OCI-LY7 (cell line): ENCODE results near the gene INSRR. TPM values are rescaled to one million over a fixed set of nuclear protein-coding genes. Genes with fewer than 3 reads are reported as not detected.

Source experiments
- BruUV-seq: library from RNA; stranded (reverse); fragments of 400-500 nt; replicated peaks from 2 replicates; lab custom pipeline; 2021; lab: Mats Ljungman, UMichigan
- CTCF ChIA-PET: fragments of 300-600 bp; sonication (Branson Sonifier 250); formaldehyde crosslinking; loops from one replicate; lab custom pipeline; 2022; ENCODE audit warnings: antibody characterized with exemption; ENCODE audit not compliant: unreplicated experiment; lab: Charles Lee
- POLR2A ChIA-PET: fragments of 300-600 bp; sonication (Branson Sonifier 250); formaldehyde crosslinking; loops from one replicate; lab custom pipeline; 2022; ENCODE audit warnings: antibody characterized with exemption; lab: Charles Lee
- DNase-seq: peaks from one replicate; pipeline ENCODE4 v3.0.0-alpha.2; 2015; ENCODE audit warnings: low spot score
- H2AFZ ChIP-seq: fragments of 200-600 bp; sonication (generic), shearing (Covaris generic); 2 replicates; pipeline ENCODE4 v1.6.1; 2014; ENCODE audit warnings: mild to moderate bottlenecking, antibody characterized with exemption, low read length, moderate library complexity
- H3K27ac ChIP-seq: fragments of 200-600 bp; sonication (generic); 2 replicates; pipeline ENCODE4 v1.5.1; 2014; ENCODE audit warnings: mixed run types, low read depth, mild to moderate bottlenecking, moderate library complexity, low read length, inconsistent platforms; ENCODE audit not compliant: poor library complexity, severe bottlenecking
- H3K36me3 ChIP-seq: fragments of 200-600 bp; sonication (generic); 2 replicates; pipeline ENCODE4 v1.6.1; 2014; ENCODE audit warnings: mild to moderate bottlenecking, antibody characterized with exemption, low read length, moderate library complexity, mixed read lengths; ENCODE audit not compliant: insufficient read depth
- H3K4me1 ChIP-seq: fragments of 200-600 bp; sonication (generic); 2 replicates; pipeline ENCODE4 v1.5.1; 2014; ENCODE audit warnings: mild to moderate bottlenecking, low read length; ENCODE audit not compliant: insufficient read depth, poor library complexity, severe bottlenecking
- H3K4me2 ChIP-seq: fragments of 200-600 bp; sonication (generic); 2 replicates; pipeline ENCODE4 v1.6.1; 2014; ENCODE audit warnings: mild to moderate bottlenecking, low read length
- H3K4me3 ChIP-seq: fragments of 200-600 bp; sonication (generic); 2 replicates; pipeline ENCODE4 v1.5.1; 2014; ENCODE audit warnings: mild to moderate bottlenecking, low read depth, low read length; ENCODE audit not compliant: poor library complexity, severe bottlenecking
- H3K79me2 ChIP-seq: fragments of 200-600 bp; sonication (generic); 2 replicates; pipeline ENCODE4 v1.6.1; 2016; ENCODE audit warnings: low read depth, mild to moderate bottlenecking, low read length, moderate library complexity, mixed read lengths; ENCODE audit not compliant: insufficient read depth
- H3K9me2 ChIP-seq: fragments of 200-600 bp; sonication (generic); 2 replicates; pipeline ENCODE4 v1.6.1; 2016; ENCODE audit warnings: mild to moderate bottlenecking, low read length, mixed read lengths; ENCODE audit not compliant: insufficient read depth
- H3K9me3 ChIP-seq: fragments of 200-600 bp; sonication (generic); 2 replicates; pipeline ENCODE4 v1.6.1; 2014; ENCODE audit warnings: mild to moderate bottlenecking, mixed run types, low read length, mixed read lengths
- H4K20me1 ChIP-seq: fragments of 200-600 bp; sonication (generic); 2 replicates; pipeline ENCODE4 v1.6.1; 2014; ENCODE audit warnings: mild to moderate bottlenecking, antibody characterized with exemption, low read length, moderate library complexity, mixed read lengths; ENCODE audit not compliant: insufficient read depth
- CTCF ChIP-seq: fragments of 200-600 bp; sonication (generic); conservative IDR thresholded peaks from 2 replicates; pipeline ENCODE4 v1.5.1; 2014; ENCODE audit warnings: mild to moderate bottlenecking, antibody characterized with exemption, low read length, moderate library complexity, mixed read lengths
- EZH2phosphoT487 ChIP-seq: fragments of 200-600 bp; sonication (generic); IDR thresholded peaks from 2 replicates; pipeline ENCODE4 v1.6.1; 2018; ENCODE audit warnings: low read depth, borderline replicate concordance, mild to moderate bottlenecking, mixed run types, antibody characterized with exemption, low read length, moderate library complexity, mixed read lengths
- intact Hi-C: fragments of 100-400 bp; cut with micrococcal nuclease; formaldehyde crosslinking; loops from one replicate; pipeline ENCODE4 v1.10.0; 2022; ENCODE audit not compliant: unreplicated experiment
- total RNA-seq, 2 experiments: library from RNA; depleted of rRNA in 1 of 2; stranded (reverse); fragments of >200 nt in 1 of 2; shearing (Covaris generic) in 1 of 2; gene quantifications; 2 replicates each; pipeline ENCODE4 v1.2.3, GENCODE V29; 2014 to 2022

Gene INSRR
- total RNA-seq, 2 experiments from 2014 or later: not detected

- Histone ChIP-seq H4K20me1 (no peaks in the 10 kb centered on the region), H3K36me3 (no peaks in the 10 kb centered on the region), H3K9me3 (no peaks in the 10 kb centered on the region), H2AFZ (no peak overlapping the region), H3K79me2 (no peaks in the 10 kb centered on the region), H3K9me2 (no peaks in the 10 kb centered on the region), H3K4me2 (no peak overlapping the region), H3K4me1 (peaks cover 31% of the 10 kb centered on the region), H3K27ac (no peak overlapping the region), H3K4me3 (no peak overlapping the region)
- ChIA-PET POLR2A (no interaction called here), CTCF (interaction anchor here (1.1 kb wide), 1 partner anchor 15 kb away, joined by 3 read pairs; no protein-coding TSS in a partner anchor)
- no TSS peak for BruUV-seq
- intact Hi-C loops: no loop called here
- TF ChIP-seq EZH2phosphoT487 (no peak), CTCF (no peak)
- DNase-seq: no peak
These were observed 46.5 kb downstream of the INSRR start for GRCh38 chr1:156812293-156812990.

GRCh38 chr1:156811168-156811567 lies 47.7 kb downstream of the INSRR start:
- H3K9me2 ChIP-seq: no peaks in the 10 kb centered on the region
- no TSS peak for BruUV-seq
- H3K36me3 ChIP-seq: no peaks in the 10 kb centered on the region; the same call in 1 of the 2 replicates
- POLR2A ChIA-PET: no interaction called here
- CTCF ChIA-PET: no interaction called here
- peaks cover 22% of the 10 kb centered on the region for H3K4me1 ChIP-seq
- H3K79me2 ChIP-seq: no peaks in the 10 kb centered on the region
- H2AFZ ChIP-seq: no peak overlapping the region
- no peak overlapping the region for H3K4me2 ChIP-seq
- intact Hi-C loops: no loop called here
- no peak overlapping the region for H3K4me3 ChIP-seq
- H3K27ac ChIP-seq: no peak overlapping the region
- DNase-seq: no peak
- TF ChIP-seq CTCF (no peak), EZH2phosphoT487 (no peak)
- no peaks in the 10 kb centered on the region for H4K20me1 ChIP-seq
- H3K9me3 ChIP-seq: no peaks in the 10 kb centered on the region

- no peaks in the 10 kb centered on the region for H3K9me2 ChIP-seq
- peaks cover 18% of the 10 kb centered on the region for H3K4me1 ChIP-seq
- no peaks in the 10 kb centered on the region for H3K79me2 ChIP-seq
- H4K20me1 ChIP-seq: no peaks in the 10 kb centered on the region
- no peaks in the 10 kb centered on the region; the same call in 1 of the 2 replicates for H3K36me3 ChIP-seq
- DNase-seq: no peak
- CTCF ChIA-PET: interaction anchor here (1.0 kb wide), 2 partner anchors 9 to 120 kb away, joined by 3 read pairs; no protein-coding TSS in a partner anchor
- H3K4me2 ChIP-seq: no peak overlapping the region
- TF ChIP-seq CTCF: no peak
- no peak for TF ChIP-seq EZH2phosphoT487
- no peak overlapping the region for H3K4me3 ChIP-seq
- intact Hi-C loops: no loop called here
- POLR2A ChIA-PET: interaction anchor here (0.6 to 0.7 kb wide), 2 partner anchors 39 to 473 kb away, joined by 4 to 6 read pairs; no protein-coding TSS in a partner anchor
- no peaks in the 10 kb centered on the region for H3K9me3 ChIP-seq
- no peak overlapping the region for H2AFZ ChIP-seq
- H3K27ac ChIP-seq: no peak overlapping the region
- BruUV-seq: no TSS peak
These were observed 49.1 kb downstream of the INSRR start for GRCh38 chr1:156809711-156810366.
